GM19023 (cell line): ENCODE measurements around the gene LRCH4.
"Not testable (repeated sequence)": the region's sequence is repeated elsewhere in the genome, so short reads cannot be mapped to it uniquely, and the experiment has no call there.

Experiments used
- ATAC-seq: cut with Tn5 transposase; IDR thresholded peaks from one replicate; pipeline ENCODE4 v1.9.1; 2021; ENCODE audit warnings: mild to moderate bottlenecking, moderate library complexity; ENCODE audit not compliant: unreplicated experiment

Gene LRCH4

DNA sequence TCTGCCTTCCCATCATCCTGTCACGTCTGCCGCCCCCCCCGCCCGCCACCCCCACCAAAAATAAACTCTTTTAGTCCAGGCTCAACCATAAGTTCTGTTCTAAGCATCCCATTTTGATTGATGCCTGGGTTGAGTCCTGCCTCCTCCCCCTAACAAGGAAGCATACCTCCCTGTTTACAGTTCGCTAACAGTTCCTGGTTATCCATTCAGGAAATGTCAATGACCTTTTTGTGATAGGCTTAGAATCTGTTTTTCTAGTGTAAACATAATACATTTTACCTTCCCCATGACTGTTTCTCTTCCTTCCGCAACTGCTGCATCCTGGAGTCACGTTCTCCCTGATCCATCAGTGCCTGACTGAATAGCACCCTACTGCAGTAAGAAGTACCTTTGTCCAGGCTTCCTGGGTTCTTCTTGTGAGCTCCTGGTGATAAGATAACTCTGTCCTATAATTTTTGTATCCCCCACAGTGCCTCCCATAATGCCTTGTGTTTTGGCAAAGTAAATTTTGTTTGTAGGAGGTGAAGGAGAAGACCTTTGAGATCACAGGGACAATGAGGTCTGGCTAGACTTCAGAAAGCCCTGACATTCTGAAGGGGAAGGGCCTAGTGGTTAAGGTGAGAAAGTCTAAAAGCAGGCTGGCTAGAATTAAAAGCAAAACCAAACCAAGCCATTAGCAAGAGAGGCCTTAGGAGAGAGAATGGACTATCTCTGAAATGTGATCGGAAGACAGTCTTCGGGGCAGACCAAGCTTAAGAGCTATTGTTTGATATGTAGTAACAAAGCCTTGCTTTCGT is 39.6 kb downstream of the LRCH4 start:
- ATAC-seq, result peak; percentile 44

- peak; percentile 51 for ATAC-seq
Observed at GRCh38 chr7:100545360-100546128, 40.4 kb downstream of the LRCH4 start.

DNA sequence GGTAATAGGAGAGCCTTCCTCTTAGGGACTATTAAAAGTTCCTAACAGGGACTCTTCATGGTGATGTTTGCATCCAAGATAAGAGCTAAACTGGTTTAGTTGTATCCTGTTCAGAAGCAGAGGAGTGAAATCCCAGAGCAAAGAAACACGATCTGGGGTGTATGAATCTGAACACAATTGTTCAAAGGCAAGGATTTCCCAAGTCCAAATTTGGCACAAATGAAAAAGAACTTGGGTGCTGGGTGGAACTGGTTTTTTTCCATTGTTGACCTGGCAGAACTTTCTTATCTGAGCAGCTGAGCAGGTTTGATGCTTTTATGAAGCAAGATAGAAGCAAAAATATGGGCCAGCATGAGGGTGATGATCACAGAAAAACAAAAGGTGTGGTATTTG is 41.0 kb downstream of the LRCH4 start:
- no peak for ATAC-seq

GRCh38 chr7:100544386-100544785 is 41.5 kb downstream of the LRCH4 start:
- no peak for ATAC-seq

DNA sequence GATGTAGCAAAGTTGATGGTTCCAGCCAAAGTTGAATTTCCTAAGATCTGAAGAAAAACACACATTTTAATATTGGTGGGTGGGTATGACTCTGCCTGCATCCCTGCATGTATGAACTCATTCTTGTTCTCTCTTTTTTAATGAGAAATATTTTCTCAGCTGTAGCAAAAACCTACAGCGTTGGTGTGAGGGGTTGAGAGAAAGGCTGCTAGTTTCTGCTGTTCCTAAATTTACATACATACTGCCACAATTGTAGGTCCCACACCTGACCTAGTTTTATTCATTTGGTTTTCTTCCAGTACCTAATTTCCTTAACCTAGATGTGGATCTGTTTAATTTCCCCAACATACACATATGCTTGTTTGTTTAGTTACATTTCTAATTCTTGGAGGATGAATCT is 42.3 kb downstream of the LRCH4 start:
- ATAC-seq, result no peak

DNA sequence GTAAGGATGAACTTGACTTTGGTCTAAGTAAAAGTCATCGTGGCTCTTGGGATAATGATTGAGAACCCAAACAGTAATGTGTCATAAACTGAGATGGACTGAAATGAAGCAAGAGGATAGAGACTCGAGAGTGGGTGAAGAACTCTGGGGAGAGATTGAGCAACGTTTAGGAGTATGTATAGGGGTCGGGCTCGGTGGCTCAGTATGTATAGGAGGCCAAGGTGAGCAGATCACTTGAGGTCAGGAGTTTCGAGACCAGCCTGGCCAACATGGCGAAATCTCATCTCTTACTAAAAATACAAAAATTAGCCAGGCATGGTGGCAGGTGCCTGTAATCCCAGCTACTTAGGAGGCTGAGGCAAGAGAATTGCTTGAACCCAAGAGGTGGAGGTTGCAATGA is 44.6 kb downstream of the LRCH4 start:
- not testable (repeated sequence) for ATAC-seq

- ATAC-seq, result no peak
Observed at GRCh38 chr7:100540073-100540723, 45.7 kb downstream of the LRCH4 start.

- no peak for ATAC-seq
Observed at GRCh38 chr7:100539436-100540006, 46.4 kb downstream of the LRCH4 start.

DNA sequence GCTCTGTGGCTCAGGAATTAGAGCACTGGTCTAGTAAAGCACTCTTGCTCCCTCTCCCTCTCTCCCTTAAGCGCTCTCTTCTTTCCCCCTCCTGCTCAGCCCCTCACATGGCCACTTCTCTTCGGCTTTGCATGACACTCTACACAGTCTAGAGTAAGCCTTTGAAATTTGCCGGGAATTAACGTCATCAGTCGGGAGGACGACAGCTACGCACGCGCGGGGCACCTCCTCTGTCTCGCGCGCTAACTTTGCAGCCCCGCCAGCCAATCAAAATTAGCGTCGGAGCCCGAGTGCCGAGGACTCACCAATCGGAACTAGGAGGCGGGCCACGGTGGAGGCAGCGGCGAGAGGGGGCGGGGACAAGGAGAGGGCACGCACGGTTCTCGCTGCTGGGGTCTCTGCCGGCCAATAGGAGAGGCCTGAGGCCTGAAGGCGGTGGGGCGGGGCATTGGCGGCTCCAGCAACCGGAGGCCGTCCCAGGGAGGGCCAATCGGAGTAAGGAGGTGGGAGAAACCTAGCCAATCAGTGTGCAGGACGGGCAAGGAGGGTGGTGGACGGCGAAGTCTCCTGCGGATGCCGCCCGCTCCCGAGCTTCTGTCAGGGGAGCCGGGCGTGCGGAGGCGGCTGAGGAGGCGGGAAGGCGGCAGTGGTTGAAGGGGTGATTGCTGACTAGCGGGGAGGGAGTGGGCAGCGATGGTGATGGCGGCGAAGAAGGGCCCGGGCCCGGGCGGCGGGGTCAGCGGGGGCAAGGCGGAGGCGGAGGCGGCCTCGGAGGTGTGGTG is 47.1 kb downstream of the LRCH4 start, which contains the start of gene AGFG2:
TSS of gene AGFG2 (plus strand) at position 550 of the 782 bp plus-strand sequence. CDS start at position 694, 144 bp downstream.
- peak; percentile 95 for ATAC-seq

GRCh38 chr7:100538348-100538653 is 47.6 kb downstream of the LRCH4 start:
- no peak for ATAC-seq

DNA sequence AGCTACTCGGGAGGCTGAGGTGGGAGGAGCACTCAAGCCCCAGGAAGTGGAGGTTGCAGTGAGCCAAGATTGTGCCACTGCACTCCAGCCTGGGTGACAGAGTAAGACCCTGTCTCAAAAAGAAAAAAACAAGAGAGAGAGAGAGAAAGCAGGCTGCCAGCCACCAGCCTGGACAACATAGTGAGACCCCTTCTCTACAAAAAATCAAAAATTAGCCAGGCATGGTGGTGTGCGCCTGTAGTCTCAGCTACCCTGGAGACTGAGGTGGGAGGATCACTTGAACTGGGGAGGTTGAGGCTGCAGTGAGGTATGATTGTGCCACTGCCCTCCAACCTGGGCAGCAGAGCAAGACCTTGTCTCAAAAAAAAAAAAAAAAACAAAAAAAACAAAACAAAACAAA is 49.2 kb downstream of the LRCH4 start:
- not testable (repeated sequence) for ATAC-seq

GRCh38 chr7:100535982-100536381 is 49.9 kb downstream of the LRCH4 start:
- ATAC-seq, result not testable (repeated sequence)

DNA sequence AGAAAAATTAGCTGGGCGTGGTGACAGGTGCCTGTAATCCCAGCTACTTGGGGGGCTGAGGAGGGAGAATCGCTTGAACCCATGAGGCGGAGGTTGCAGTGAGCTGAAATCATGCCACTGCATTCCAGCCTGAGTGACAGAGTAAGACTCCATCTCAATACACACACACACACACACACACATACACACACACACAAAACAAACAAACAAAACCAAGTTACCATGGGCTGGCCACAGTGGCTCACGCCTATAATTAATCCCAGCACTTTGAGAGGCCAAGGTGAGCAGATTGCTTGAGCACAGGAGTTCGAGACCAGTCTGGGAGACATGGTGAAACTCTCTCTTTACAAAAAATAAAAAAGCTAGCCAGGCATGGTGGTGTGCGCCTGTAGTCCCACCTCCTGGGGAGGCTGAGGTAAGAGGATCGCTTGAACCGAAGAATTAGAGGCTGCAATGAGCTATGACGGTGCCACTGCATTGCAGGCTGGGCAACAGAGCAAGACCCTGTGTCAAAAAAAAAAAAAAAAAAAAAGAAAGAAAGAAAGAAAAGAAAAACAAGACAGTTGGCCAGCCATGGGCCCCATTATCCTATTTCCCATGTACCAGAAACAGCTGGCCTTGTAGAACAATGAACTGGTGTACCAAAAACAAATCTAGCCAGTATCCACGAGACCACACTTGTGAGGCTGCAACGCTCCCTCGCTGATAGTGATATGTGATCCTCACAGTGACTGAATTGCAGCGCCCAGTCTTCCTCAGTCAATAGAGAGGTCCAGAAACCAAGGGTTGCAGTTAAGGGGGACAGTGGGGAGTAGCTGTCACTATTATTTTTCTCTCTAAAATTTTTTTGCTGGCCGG is 53.5 kb downstream of the LRCH4 start:
- no peak for ATAC-seq

DNA sequence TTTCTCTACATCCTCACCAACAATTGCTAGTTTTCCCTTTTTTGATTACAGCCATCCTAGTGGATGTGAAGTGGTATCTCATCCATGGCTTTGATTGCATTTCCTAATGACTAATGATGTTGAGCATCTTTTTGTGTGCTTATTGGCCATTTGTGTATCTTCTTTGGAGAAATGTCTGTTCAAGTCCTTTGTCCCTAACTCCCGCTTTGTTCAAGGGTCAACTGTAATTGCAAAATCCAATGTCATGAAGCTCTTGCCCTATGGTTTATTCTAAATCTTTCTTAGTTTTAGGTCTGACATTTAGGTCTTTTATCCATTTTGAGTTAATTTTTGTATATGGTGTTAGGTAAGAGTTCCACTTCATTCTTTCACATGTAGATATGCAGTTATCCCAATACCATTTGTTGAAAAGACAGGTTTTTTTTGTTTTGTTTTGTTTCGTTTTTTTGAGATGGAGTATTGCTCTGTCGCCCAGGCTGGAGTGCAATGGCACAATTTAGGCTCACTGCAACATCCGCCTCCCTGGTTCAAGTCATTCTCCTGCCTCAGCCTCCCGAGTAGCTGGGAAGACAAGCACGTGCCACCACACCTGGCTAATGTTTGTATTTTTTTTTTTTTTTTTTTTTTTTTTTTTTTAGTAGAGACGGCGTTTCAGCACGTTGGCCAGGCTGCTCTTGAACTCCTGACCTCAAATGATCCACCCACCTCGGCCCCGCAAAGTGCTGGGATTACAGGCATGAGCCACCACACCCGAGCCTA is 57.6 kb downstream of the LRCH4 start:
- not testable (repeated sequence) for ATAC-seq
